Astrocyte of the cerebellum (primary cell): ENCODE results near the gene TPX2.
"Not testable (repeated sequence)": the region's sequence is repeated elsewhere in the genome, so short reads cannot be mapped to it uniquely, and the experiment has no call there.

ENCODE experiments used
- DNase-seq: peaks from one replicate; pipeline ENCODE4 v3.0.0-alpha.2; 2011; ENCODE audit warnings: low read depth
- H3K4me3 ChIP-seq: 2 replicates; pipeline ENCODE4 v1.5.1; 2011; ENCODE audit warnings: mild to moderate bottlenecking, low read depth, low read length, moderate library complexity
- CTCF ChIP-seq: IDR thresholded peaks from 2 replicates; pipeline ENCODE4 v1.5.1; 2012; ENCODE audit warnings: low read length, low read depth, moderate library complexity, mild to moderate bottlenecking; ENCODE audit errors: missing control alignments
- in situ Hi-C: cut with HindIII; loops from 2 replicates; pipeline ENCODE4 v1.10.0; 2017; ENCODE audit warnings: low sequenced_read_pairs

The TPX2 gene

DNA sequence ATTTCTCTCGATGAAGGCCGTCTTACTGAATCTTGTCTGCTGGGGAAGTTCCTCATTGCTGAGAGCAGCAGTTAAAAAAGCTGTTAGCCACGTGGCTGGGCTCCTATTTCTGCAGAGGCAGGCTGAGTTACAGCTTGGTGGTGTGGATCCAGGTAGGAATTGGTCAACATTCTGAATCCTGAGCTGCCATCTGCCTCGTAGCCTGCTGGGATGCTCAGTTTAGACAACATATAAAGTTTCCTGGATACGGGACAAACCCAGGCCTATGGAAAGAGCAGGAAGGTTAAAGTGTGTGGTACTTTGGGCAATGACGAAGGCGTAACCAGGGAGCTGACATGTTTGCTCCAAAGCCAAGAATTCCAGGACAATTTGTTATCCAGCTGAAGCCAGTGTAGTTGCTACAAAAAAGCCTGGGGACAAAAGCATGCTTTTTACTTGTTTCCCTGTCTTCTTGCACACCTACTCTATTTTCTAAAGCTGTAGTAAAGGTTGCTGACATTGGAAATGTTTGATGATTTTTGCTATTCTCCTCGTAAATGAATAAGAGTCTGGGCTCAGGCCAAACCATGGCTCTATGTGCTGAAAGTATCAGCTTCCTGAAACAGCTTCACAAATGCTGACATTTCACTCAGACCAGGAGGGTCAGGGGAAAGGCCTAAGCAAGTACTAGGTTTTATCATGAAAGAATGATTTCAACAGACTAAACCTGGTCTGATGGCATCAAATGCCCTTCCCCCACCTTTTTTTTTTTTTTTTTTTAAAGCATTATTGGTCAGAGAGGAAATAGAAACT lies 67.7 kb downstream of the TPX2 start:
- in situ Hi-C loops: no loop called here
- DNase-seq: no peak
- no peak overlapping the region for H3K4me3 ChIP-seq
- no peak for TF ChIP-seq CTCF

DNA sequence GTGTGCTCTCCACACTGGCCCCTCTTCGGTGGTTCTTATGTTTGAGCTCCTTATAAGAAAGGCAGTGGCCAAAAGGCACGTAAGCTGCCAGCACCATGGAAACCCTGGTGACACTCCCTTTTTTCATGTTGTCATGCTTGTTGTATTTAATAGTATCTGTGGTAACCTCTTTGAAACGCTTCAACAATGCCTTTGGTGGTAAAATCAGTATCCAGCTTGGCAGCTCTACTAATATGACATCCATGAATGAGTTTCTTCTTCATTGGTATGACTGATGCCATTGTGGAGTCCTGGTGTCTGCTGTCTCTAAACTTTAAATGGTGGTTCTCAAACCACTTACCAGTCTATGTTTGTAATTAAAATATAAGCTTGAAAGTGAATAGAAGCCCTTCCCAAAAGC lies 69.4 kb downstream of the TPX2 start:
- no peak for DNase-seq
- H3K4me3 ChIP-seq: no peak overlapping the region
- no peak for TF ChIP-seq CTCF
- in situ Hi-C loops: no loop called here

DNA sequence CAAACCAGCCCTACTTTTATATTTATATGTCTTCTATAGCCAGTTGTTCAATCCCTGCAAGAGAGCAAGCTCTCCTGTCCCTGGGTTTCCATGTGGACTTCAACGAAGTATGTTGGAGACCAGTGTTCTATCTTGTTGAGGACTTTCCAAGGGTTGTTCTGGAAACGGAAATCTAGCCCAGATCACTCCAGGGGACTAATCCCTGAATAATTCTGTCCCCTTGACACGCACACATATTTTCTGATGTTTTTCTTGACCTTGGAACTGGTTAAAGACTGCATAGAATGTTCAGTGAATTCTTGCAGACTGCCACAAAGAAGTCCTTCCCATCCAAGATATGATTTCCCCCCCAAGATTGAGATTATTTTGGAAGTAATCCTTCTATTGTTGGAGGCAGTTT lies 70.6 kb downstream of the TPX2 start:
- TF ChIP-seq CTCF: no peak
- no peak for DNase-seq
- in situ Hi-C loops: loop anchor here (5.0 kb wide), 1 partner anchor 52 kb away; no protein-coding TSS in a partner anchor
- no peak overlapping the region for H3K4me3 ChIP-seq

DNA sequence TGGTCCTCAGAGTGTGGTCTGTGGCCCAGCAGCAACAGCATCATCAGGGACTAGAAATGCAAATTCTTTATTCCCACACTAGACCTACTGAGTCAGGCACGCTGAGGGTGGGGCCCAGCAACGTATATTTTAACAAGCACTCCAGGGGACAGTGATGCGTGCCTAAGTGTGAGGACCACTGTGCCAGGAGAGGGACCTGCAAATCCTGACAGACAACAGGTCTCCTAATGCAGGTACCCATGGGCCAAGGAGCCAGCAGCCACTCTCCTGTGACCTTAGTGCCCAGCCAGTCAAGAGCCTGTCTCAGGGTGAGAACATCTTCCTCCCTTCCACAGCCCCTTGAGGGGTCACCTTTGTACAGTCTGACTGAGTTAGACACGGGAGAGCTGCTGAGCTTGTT lies 72.1 kb downstream of the TPX2 start:
- no peak overlapping the region for H3K4me3 ChIP-seq
- in situ Hi-C loops: loop anchor here (5.0 kb wide), 1 partner anchor 54 kb away; no protein-coding TSS in a partner anchor
- no peak for DNase-seq
- no peak for TF ChIP-seq CTCF

DNA sequence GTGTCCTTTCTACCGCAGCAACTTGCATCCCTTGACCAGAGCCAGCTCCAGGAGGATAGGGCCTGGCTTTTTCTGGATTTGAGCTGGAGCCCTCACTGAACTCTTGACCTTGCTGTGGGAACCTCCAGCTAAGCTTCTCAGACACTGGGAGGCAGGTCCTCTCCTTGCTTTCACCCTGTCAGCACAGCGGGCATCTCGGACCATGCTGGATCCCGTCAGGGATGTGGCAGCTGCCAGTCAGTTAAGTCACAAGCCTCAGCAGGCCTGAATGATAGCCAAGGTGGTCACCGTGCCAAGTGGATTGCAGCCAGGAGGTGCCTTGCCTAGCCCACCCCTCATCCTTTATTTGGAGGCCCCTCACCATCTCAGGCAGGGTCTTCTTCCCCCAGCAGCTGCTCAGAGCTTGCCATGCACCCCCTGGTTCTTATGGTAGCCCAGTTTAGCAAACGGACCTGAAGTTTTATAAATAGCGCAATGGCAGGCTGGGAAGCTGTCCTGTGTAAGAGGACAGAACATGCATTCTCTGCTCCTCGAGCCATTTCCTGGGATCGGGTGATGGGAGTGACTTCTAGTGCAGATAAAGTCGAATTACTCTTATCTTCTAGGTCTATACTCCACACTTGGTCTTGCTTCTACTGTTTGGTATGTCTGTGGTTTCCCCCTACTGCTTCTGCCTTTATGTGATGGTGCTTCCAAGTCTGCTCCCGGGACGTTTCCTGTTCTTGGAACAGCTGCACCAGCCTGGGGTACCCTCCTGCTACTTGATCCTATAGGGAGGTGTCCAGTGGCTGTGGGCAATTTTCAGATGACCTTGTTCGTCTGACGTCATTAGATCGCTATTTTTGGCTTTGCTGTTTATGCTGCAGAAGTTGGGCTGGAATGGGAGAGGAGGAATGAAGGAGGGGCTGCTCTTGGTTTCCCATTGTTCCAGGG lies 73.0 kb downstream of the TPX2 start:
- DNase-seq: peak; percentile 93
- in situ Hi-C loops: loop anchor here (5.0 kb wide), 1 partner anchor 55 kb away; no protein-coding TSS in a partner anchor
- no peak overlapping the region for H3K4me3 ChIP-seq
- no peak for TF ChIP-seq CTCF

DNA sequence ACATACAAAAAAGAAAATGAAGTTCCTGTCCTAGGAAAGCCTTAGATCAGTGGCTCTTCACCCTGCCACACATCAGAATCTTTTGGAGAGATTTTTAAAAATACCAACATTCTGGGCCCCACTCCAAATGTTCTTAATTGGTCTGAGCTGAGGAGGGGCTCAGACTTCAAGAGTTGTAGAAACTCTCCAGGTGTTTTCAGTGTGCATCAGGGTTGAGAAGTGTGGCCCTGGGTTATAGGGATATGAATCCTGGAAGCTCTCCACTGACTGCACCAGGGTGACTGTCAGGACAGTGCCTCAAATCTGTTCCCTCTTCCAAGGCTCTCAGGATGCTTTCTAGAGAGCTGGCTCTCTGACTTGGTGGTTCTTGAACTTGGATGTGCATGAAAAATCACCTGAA lies 74.5 kb downstream of the TPX2 start:
- DNase-seq: no peak
- no peak for TF ChIP-seq CTCF
- in situ Hi-C loops: loop anchor here (5.0 kb wide), 1 partner anchor 56 kb away; no protein-coding TSS in a partner anchor
- no peak overlapping the region for H3K4me3 ChIP-seq

GRCh38 chr20:31814142-31814541 lies 75.1 kb downstream of the TPX2 start:
- not testable (repeated sequence) for H3K4me3 ChIP-seq, DNase-seq
- in situ Hi-C loops: loop anchor here (5.0 kb wide), 1 partner anchor 57 kb away; no protein-coding TSS in a partner anchor
